HepG2 (cell line): Measurements from ENCODE around the gene ADGRD1. TPM values are rescaled to one million over a fixed set of nuclear protein-coding genes. Genes with fewer than 3 reads are reported as not detected.

Source experiments
- CHCHD3 ChIP-seq: sonication (generic); formaldehyde crosslinking; IDR thresholded peaks from 2 replicates; pipeline ENCODE4 v1.8.0; 2022; ENCODE audit warnings: mild to moderate bottlenecking, missing genetic modification reagents, moderate library complexity
- ETV5 ChIP-seq: IDR thresholded peaks from 2 replicates; pipeline ENCODE4 v1.6.1; 2018; ENCODE audit warnings: missing biosample characterization, missing genetic modification reagents, inconsistent platforms, borderline replicate concordance
- GMEB1 ChIP-seq: sonication (generic); formaldehyde crosslinking; IDR thresholded peaks from 2 replicates; pipeline ENCODE4 v1.5.1; 2020; ENCODE audit warnings: missing genetic modification reagents, mild to moderate bottlenecking, borderline replicate concordance
- HDAC6 ChIP-seq: fragments of 200-600 bp; sonication (generic); IDR thresholded peaks from 2 replicates; pipeline ENCODE4 v1.7.0; 2017; ENCODE audit warnings: mild to moderate bottlenecking, antibody characterized with exemption, low read length, low read depth
- JUNB ChIP-seq: sonication (generic); formaldehyde crosslinking; IDR thresholded peaks from 2 replicates; pipeline ENCODE4 v1.8.0; 2022; ENCODE audit warnings: missing genetic modification reagents, mild to moderate bottlenecking, borderline replicate concordance
- KDM3A ChIP-seq: IDR thresholded peaks from 2 replicates; pipeline ENCODE4 v1.6.1; 2018; ENCODE audit warnings: low read depth, missing compliant biosample characterization
- KDM5B ChIP-seq: sonication (generic); formaldehyde crosslinking; IDR thresholded peaks from 2 replicates; pipeline ENCODE4 v1.4.0; 2020; ENCODE audit warnings: missing genetic modification reagents, mild to moderate bottlenecking, borderline replicate concordance
- MTF2 ChIP-seq: sonication (generic); formaldehyde crosslinking; IDR thresholded peaks from 2 replicates; pipeline ENCODE4 v1.5.0; 2020; ENCODE audit warnings: missing genetic modification reagents, borderline replicate concordance
- PATZ1 ChIP-seq: sonication (generic); formaldehyde crosslinking; IDR thresholded peaks from 2 replicates; pipeline ENCODE4 v1.4.0; 2020; ENCODE audit warnings: missing genetic modification reagents
- RBAK ChIP-seq: sonication (generic); formaldehyde crosslinking; IDR thresholded peaks from 2 replicates; pipeline ENCODE4 v1.5.1; 2020; ENCODE audit warnings: mild to moderate bottlenecking, missing genetic modification reagents
- SRSF1 ChIP-seq: fragments of 200-400 bp; formaldehyde crosslinking; optimal IDR thresholded peaks from 2 replicates; pipeline ENCODE3; 2017; ENCODE audit warnings: mild to moderate bottlenecking, low read depth, low read length, moderate library complexity
- ZFP36L2 ChIP-seq: sonication (generic); formaldehyde crosslinking; IDR thresholded peaks from 2 replicates; pipeline ENCODE4 v1.4.0; 2020; ENCODE audit warnings: missing genetic modification reagents
- ZFP82 ChIP-seq: sonication (generic); formaldehyde crosslinking; IDR thresholded peaks from 2 replicates; pipeline ENCODE4 v1.5.1; 2020; ENCODE audit warnings: mild to moderate bottlenecking, missing genetic modification reagents, borderline replicate concordance
- ZNF501 ChIP-seq: sonication (generic); formaldehyde crosslinking; IDR thresholded peaks from 2 replicates; pipeline ENCODE4 v1.5.1; 2020; ENCODE audit warnings: mild to moderate bottlenecking, moderate library complexity, missing genetic modification reagents
- ZNF597 ChIP-seq: sonication (generic); formaldehyde crosslinking; IDR thresholded peaks from 2 replicates; pipeline ENCODE4 v1.5.0; 2020; ENCODE audit warnings: missing genetic modification reagents
- ZNF713 ChIP-seq: sonication (generic); formaldehyde crosslinking; IDR thresholded peaks from 2 replicates; pipeline ENCODE4 v1.4.0; 2020; ENCODE audit warnings: mild to moderate bottlenecking, missing genetic modification reagents
- ZNF816 ChIP-seq: sonication (generic); formaldehyde crosslinking; IDR thresholded peaks from 2 replicates; pipeline ENCODE4 v1.8.0; 2022; ENCODE audit warnings: missing genetic modification reagents, mild to moderate bottlenecking, borderline replicate concordance
- polyA plus RNA-seq, 8 experiments: library from polyadenylated mRNA; depleted of rRNA in 3 of 8; stranded (reverse) in 7 of 8; unstranded in 1 of 8; fragments of >200 nt; fragmentation: Illumina TruSeq in 4 of 8; extraction: Trizol in 4 of 8; gene quantifications; 2 replicates each; pipeline versions ENCODE4 v1.2.1 to v1.2.3, GENCODE V29; 2011 to 2016; ENCODE audit warnings: low read depth in 4 of 8, missing spikeins in 1 of 8, mixed read lengths in 1 of 8; ENCODE audit not compliant: insufficient read depth in 1 of 8
- total RNA-seq, 5 experiments: library from RNA; depleted of rRNA; stranded (reverse); fragments of >200 nt; fragmentation: Illumina TruSeq; extraction: Trizol; gene quantifications; 2 replicates each; pipeline ENCODE4 v1.2.3, GENCODE V29; 2016; ENCODE audit warnings: low read depth in 1 of 5
- TF ChIP-seq, protein P1 (sequence below): sonication (generic); formaldehyde crosslinking; IDR thresholded peaks from 2 replicates; pipeline ENCODE4 v1.4.0; 2020; ENCODE audit warnings: missing genetic modification reagents
- TF ChIP-seq, protein P2 (sequence below): IDR thresholded peaks from 2 replicates; pipeline ENCODE4 v1.6.1; 2016

The ADGRD1 gene
- total and polyA plus RNA-seq, 2 of the 13 experiments (the other 11 are each of a cell fraction or from before 2014, with no cell fraction given), result 0.46 to 12.4 TPM

GRCh38 chr12:131012279-131013069, 58.8 kb downstream of the ADGRD1 start (continued):
- TF ChIP-seq, protein P1, sequence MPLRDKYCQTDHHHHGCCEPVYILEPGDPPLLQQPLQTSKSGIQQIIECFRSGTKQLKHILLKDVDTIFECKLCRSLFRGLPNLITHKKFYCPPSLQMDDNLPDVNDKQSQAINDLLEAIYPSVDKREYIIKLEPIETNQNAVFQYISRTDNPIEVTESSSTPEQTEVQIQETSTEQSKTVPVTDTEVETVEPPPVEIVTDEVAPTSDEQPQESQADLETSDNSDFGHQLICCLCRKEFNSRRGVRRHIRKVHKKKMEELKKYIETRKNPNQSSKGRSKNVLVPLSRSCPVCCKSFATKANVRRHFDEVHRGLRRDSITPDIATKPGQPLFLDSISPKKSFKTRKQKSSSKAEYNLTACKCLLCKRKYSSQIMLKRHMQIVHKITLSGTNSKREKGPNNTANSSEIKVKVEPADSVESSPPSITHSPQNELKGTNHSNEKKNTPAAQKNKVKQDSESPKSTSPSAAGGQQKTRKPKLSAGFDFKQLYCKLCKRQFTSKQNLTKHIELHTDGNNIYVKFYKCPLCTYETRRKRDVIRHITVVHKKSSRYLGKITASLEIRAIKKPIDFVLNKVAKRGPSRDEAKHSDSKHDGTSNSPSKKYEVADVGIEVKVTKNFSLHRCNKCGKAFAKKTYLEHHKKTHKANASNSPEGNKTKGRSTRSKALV (CRISPR knock-in tag), result peak; percentile 53; the same call in 1 of the 2 replicates
- TF ChIP-seq GMEB1 (peak; percentile 64; the same call in 1 of the 2 replicates), ZNF816 (no peak; the same call in 1 of the 2 replicates), ZFP82 (peak; percentile 43; the same call in 1 of the 2 replicates), SRSF1 (no peak), ETV5 (CRISPR knock-in tag) (peak; percentile 81; the same call in 1 of the 2 replicates), ZNF501 (CRISPR knock-in tag) (peak; percentile 56; the same call in 1 of the 2 replicates), KDM5B (CRISPR knock-in tag) (no peak), JUNB (CRISPR knock-in tag) (peak; percentile 58; the same call in 1 of the 2 replicates), MTF2 (CRISPR knock-in tag) (no peak), HDAC6 (no peak), ZFP36L2 (CRISPR knock-in tag) (no peak), ZNF597 (CRISPR knock-in tag) (no peak), PATZ1 (CRISPR knock-in tag) (peak; percentile 59; the same call in 1 of the 2 replicates), ZNF713 (CRISPR knock-in tag) (no peak), KDM3A (CRISPR knock-in tag) (peak; percentile 50; the same call in 1 of the 2 replicates), RBAK (CRISPR knock-in tag) (no peak), CHCHD3 (CRISPR knock-in tag) (no peak)
- TF ChIP-seq, protein P2, sequence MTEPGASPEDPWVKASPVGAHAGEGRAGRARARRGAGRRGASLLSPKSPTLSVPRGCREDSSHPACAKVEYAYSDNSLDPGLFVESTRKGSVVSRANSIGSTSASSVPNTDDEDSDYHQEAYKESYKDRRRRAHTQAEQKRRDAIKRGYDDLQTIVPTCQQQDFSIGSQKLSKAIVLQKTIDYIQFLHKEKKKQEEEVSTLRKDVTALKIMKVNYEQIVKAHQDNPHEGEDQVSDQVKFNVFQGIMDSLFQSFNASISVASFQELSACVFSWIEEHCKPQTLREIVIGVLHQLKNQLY, result peak; percentile 95
